ENCODE results near the gene STK16. TPM values are rescaled to one million over a fixed set of nuclear protein-coding genes. Genes with fewer than 3 reads are reported as not detected.

Gene STK16
- total and polyA plus RNA-seq, 2 of the 13 experiments (the other 11 are each of a cell fraction or from before 2014, with no cell fraction given), result 28.0 to 50.9 TPM

- TF ChIP-seq ZSCAN20 (CRISPR knock-in tag; IDR thresholded peaks at IDR 0.05; ENCODE audit: borderline replicate concordance), result no peak
- TF ChIP-seq ZNF740 (CRISPR knock-in tag; IDR thresholded peaks at IDR 0.05), result no peak
- TF ChIP-seq ZNF407 (CRISPR knock-in tag; IDR thresholded peaks at IDR 0.05; ENCODE audit: not compliant biosample characterization), result no peak
- no peak for TF ChIP-seq ZNF530 (CRISPR knock-in tag; IDR thresholded peaks at IDR 0.05; ENCODE audit: low read depth)
- peak; percentile 66 for TF ChIP-seq HINFP (CRISPR knock-in tag; IDR thresholded peaks at IDR 0.05; ENCODE audit: low read depth)
- peak; percentile 71; the same call in 1 of the 2 replicates for TF ChIP-seq DNMT3B (CRISPR knock-in tag; conservative IDR thresholded peaks at IDR 0.05)
- TF ChIP-seq ZNF547 (CRISPR knock-in tag; IDR thresholded peaks at IDR 0.05), result no peak
- TF ChIP-seq PRDM15 (CRISPR knock-in tag; IDR thresholded peaks at IDR 0.05), result no peak
- TF ChIP-seq ZNF83 (CRISPR knock-in tag; IDR thresholded peaks at IDR 0.05; ENCODE audit: borderline replicate concordance), result no peak; the same call in 1 of the 2 replicates
- no peak for TF ChIP-seq ZNF136 (CRISPR knock-in tag; IDR thresholded peaks at IDR 0.05; ENCODE audit: low read depth)
These were observed 32.7 kb downstream of the STK16 start (continued) for GRCh38 chr2:219277703-219278654.
